Smooth muscle cell (in vitro differentiated cells): ENCODE results near the gene KAZN. TPM values are rescaled to one million over a fixed set of nuclear protein-coding genes. Genes with fewer than 3 reads are reported as not detected.

ENCODE experiments used
- DNase-seq: peaks from one replicate; lab custom pipeline; 2025; ENCODE audit not compliant: unreplicated experiment; lab: John Stamatoyannopoulos, UW
- H2AFZ ChIP-seq: fragments of 200-600 bp; sonication (generic); 2 replicates; pipeline ENCODE4 v1.6.0; 2016; ENCODE audit warnings: antibody characterized with exemption, low read depth, mild to moderate bottlenecking
- H3F3A ChIP-seq: fragments of 200-600 bp; sonication (generic); 2 replicates; pipeline ENCODE4 v1.6.0; 2017; ENCODE audit warnings: antibody characterized with exemption, low read depth
- H3K27ac ChIP-seq: fragments of 200-600 bp; sonication (generic); 2 replicates; pipeline ENCODE4 v1.5.1; 2016; ENCODE audit warnings: low read depth, mild to moderate bottlenecking
- H3K27me3 ChIP-seq: fragments of 200-600 bp; sonication (generic); 2 replicates; pipeline ENCODE4 v1.6.1; 2016; ENCODE audit warnings: low read depth, mild to moderate bottlenecking
- H3K36me3 ChIP-seq: fragments of 200-600 bp; sonication (generic); 2 replicates; pipeline ENCODE4 v1.5.1; 2016; ENCODE audit warnings: low read depth
- H3K4me1 ChIP-seq: fragments of 200-600 bp; sonication (generic); 2 replicates; pipeline ENCODE4 v1.5.1; 2016; ENCODE audit warnings: low read depth
- H3K4me2 ChIP-seq: fragments of 200-600 bp; sonication (generic); 2 replicates; pipeline ENCODE4 v1.6.0; 2016; ENCODE audit warnings: mild to moderate bottlenecking
- H3K4me3 ChIP-seq: fragments of 200-600 bp; sonication (generic); 2 replicates; pipeline ENCODE4 v1.5.1; 2016; ENCODE audit warnings: mild to moderate bottlenecking
- H3K79me2 ChIP-seq: fragments of 200-600 bp; sonication (generic); 2 replicates; pipeline ENCODE4 v1.6.0; 2016; ENCODE audit warnings: low read depth, mild to moderate bottlenecking
- H3K9ac ChIP-seq: fragments of 200-600 bp; sonication (generic); 2 replicates; pipeline ENCODE4 v1.6.0; 2016; ENCODE audit warnings: low read depth
- H3K9me3 ChIP-seq: fragments of 200-600 bp; sonication (generic); replicated peaks from 2 replicates; pipeline ENCODE4 v1.5.1; 2016; ENCODE audit warnings: low read depth
- H4K20me1 ChIP-seq: fragments of 200-600 bp; sonication (generic); 2 replicates; pipeline ENCODE4 v1.6.0; 2016; ENCODE audit warnings: low read depth
- CTCF ChIP-seq: fragments of 200-600 bp; sonication (generic); IDR thresholded peaks from 2 replicates; pipeline ENCODE4 v1.5.1; 2017; ENCODE audit warnings: borderline replicate concordance, mild to moderate bottlenecking, antibody characterized with exemption; ENCODE audit not compliant: insufficient read depth, poor library complexity, severe bottlenecking
- WGBS: methylation state at CpG from one replicate; pipeline ENCODE4 v1.1.7; 2016; ENCODE audit warnings: low lambda C conversion rate; 5-methylcytosine and 5-hydroxymethylcytosine counted together
- polyA plus RNA-seq: library from polyadenylated mRNA; unstranded; fragments of >200 nt; fragmentation: Nextera tagmentation; extraction: Ambion mirVana; gene quantifications from 2 replicates; pipeline ENCODE4 v1.2.1, GENCODE V29; 2016
- total RNA-seq: library from RNA; depleted of rRNA; stranded (reverse); fragments of >200 nt; gene quantifications from 2 replicates; pipeline ENCODE4 v1.2.3, GENCODE V29; 2014

Gene KAZN
- total and polyA plus RNA-seq, 2 experiments from 2014 or later, result 6.3 to 8.2 TPM

DNA sequence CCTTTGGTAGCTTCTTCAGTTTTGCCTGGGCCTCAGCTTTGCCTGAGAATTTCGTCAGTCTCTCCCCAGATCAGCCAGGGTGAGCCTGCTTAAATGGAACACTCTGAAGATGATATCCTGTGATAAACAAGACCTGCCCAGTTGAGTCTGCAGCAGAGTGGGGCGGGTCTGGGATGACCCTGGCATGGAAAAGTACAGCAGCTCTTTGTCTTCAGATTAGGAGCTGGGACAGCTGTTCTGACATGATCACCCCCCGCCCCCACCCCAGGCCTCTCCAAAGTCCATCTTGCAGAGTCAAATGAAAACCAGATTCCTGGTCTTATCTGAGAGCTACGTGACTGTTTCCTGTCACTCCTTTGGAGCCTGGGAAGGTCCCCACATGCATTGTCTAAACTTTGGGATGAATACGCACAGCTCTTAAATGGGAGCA is 552.9 kb downstream of the KAZN start:
- H4K20me1 ChIP-seq, result peaks cover 8% of the 10 kb centered on the region
- no peaks in the 10 kb centered on the region for H3K36me3 ChIP-seq
- no peaks in the 10 kb centered on the region for H3K4me1 ChIP-seq
- no peak overlapping the region for H3K4me3 ChIP-seq
- no peaks in the 10 kb centered on the region for H3K27me3 ChIP-seq
- TF ChIP-seq CTCF, result no peak
- no peaks in the 10 kb centered on the region for H3K79me2 ChIP-seq
- no peak overlapping the region for H3K4me2 ChIP-seq
- H3K27ac ChIP-seq, result no peak overlapping the region
- no peak overlapping the region for H3K9ac ChIP-seq
- 25% methylated on average over 5 of the region's 5 CpGs for WGBS
- H2AFZ ChIP-seq, result no peak overlapping the region
- H3F3A ChIP-seq, result peaks cover 24% of the 10 kb centered on the region
- no peak for DNase-seq
- no peaks in the 10 kb centered on the region for H3K9me3 ChIP-seq

DNA sequence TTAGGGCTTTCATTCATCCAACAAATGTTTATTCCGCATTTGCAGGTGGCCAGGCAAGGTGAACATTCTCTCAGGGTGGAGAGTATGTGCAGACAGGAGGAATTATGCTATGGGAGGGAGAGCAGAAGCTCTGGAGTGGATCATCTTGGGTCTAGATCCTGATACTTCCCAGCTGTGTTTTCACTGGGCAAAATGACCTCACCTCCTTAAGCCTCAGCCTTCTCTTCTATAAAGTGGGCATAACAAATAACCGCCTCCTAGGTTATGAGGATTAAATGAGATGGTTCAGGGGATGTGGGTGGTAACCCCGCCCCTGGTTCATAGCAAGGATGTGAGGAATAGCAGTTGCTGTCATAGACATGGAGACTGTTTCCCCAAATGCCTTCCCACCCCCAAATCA is 553.4 kb downstream of the KAZN start:
- Histone ChIP-seq H4K20me1 (peaks cover 8% of the 10 kb centered on the region), H2AFZ (no peak overlapping the region), H3K27me3 (no peaks in the 10 kb centered on the region), H3K9me3 (no peaks in the 10 kb centered on the region), H3K27ac (no peak overlapping the region), H3K4me2 (peak overlapping the region; percentile 95), H3K79me2 (no peaks in the 10 kb centered on the region), H3K4me1 (no peaks in the 10 kb centered on the region), H3K36me3 (no peaks in the 10 kb centered on the region), H3K4me3 (peak overlapping the region; percentile 83), H3F3A (peaks cover 24% of the 10 kb centered on the region), H3K9ac (no peak overlapping the region)
- 37% methylated on average over 3 of the region's 3 CpGs for WGBS
- DNase-seq, result no peak
- TF ChIP-seq CTCF, result no peak

- Histone ChIP-seq H3K4me2 (peak overlapping the region; percentile 95), H3K27ac (peak overlapping the region; percentile 57), H3K4me3 (peak overlapping the region; percentile 83), H2AFZ (peak overlapping the region; percentile 90), H3F3A (peaks cover 24% of the 10 kb centered on the region), H3K36me3 (no peaks in the 10 kb centered on the region), H3K4me1 (no peaks in the 10 kb centered on the region), H3K9me3 (no peaks in the 10 kb centered on the region), H3K27me3 (no peaks in the 10 kb centered on the region), H3K79me2 (no peaks in the 10 kb centered on the region), H3K9ac (peak overlapping the region; percentile 53), H4K20me1 (peaks cover 8% of the 10 kb centered on the region)
- WGBS, result under 1% methylated on average over 60 of the region's 61 CpGs
- TF ChIP-seq CTCF, result peak; percentile 53
- peak; percentile 63 for DNase-seq
These were observed 554.1 kb downstream of the KAZN start for GRCh38 chr1:15152318-15153183.
